Uterus (tissue), 2 donors: ENCODE measurements around the gene UTP11.

Experiments used
- POLR2A ChIP-seq, 2 donors: fragments of 450-650 bp; IDR thresholded peaks; one replicate each; pipeline ENCODE4 v1.6.1; 2016; ENCODE audit warnings: antibody characterized with exemption in 2 of 2, mild to moderate bottlenecking in 1 of 2, moderate library complexity in 1 of 2
- TF ChIP-seq, protein P1 (sequence below), 4 experiments: fragments of 200-600 bp in 2 of 4; fragments of 450-650 bp in 2 of 4; sonication (generic) in 2 of 4; IDR thresholded peaks; one replicate each; pipeline ENCODE4 v1.5.1; 2016 to 2019; ENCODE audit warnings: antibody characterized with exemption in 4 of 4, mild to moderate bottlenecking in 2 of 4, moderate library complexity in 1 of 4

DNA sequence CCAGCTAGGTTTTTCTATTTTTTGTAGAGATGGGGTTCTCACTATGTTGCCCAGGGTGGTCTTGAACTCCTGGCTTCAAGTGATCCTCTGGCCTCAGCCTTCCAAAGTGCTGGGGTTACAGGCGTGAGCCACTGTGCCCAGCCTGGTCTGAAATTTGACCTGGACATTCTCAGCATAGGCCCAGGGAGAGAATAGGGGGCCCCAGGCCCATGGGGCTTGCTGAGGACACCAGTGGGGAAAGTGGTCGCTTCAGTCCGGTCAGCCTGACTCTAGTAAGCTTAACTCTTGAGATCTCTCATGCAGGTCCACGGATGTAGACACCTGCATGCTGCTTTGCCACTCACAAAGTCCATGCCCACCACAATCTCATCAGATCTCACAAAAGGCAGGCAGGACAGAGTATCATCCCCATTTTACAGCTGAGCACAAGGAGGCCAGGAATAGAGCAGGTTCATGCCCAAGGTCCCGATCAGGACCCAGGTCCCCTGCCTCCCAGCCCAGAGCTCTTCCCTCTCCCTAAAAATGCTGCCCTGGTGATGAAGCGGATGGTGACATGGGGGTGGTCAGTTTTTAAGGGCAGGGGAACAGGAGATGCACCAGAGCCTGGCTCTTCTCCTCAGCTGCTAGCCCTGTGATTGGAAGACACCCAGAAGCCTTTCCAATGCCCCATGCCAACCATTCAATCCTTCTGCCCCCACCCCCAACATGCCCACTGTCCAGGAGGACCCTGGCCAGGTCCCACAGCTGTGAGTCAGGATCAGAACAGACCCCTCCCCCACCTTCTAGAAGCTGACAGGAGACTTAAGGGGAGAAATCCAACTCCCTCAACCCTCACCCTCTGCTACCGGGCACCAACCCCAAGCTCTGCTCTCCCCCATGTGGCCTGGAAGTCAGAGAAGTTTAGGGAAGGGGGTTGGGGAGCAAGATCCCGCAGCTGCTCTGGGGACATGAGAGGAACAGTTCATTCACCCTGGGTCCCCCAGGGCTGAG, 9.0 kb upstream of the UTP11 start:
- TF ChIP-seq, protein P1, sequence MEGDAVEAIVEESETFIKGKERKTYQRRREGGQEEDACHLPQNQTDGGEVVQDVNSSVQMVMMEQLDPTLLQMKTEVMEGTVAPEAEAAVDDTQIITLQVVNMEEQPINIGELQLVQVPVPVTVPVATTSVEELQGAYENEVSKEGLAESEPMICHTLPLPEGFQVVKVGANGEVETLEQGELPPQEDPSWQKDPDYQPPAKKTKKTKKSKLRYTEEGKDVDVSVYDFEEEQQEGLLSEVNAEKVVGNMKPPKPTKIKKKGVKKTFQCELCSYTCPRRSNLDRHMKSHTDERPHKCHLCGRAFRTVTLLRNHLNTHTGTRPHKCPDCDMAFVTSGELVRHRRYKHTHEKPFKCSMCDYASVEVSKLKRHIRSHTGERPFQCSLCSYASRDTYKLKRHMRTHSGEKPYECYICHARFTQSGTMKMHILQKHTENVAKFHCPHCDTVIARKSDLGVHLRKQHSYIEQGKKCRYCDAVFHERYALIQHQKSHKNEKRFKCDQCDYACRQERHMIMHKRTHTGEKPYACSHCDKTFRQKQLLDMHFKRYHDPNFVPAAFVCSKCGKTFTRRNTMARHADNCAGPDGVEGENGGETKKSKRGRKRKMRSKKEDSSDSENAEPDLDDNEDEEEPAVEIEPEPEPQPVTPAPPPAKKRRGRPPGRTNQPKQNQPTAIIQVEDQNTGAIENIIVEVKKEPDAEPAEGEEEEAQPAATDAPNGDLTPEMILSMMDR (IDR thresholded peaks at IDR 0.05), result no peak
- no peak for TF ChIP-seq POLR2A (IDR thresholded peaks at IDR 0.05)
